CD14-positive monocyte (primary cell): ENCODE data around the gene CYB561D2. TPM values are rescaled to one million over a fixed set of nuclear protein-coding genes. Genes with fewer than 3 reads are reported as not detected.

Source experiments
- DNase-seq, 3 donors: peaks; one replicate each; pipeline ENCODE4 v3.0.0-alpha.2; 2011 to 2022
- H2AFZ ChIP-seq: 2 replicates; pipeline ENCODE4 v1.6.0; 2012; ENCODE audit warnings: mild to moderate bottlenecking, low read depth, low read length, inconsistent platforms; ENCODE audit not compliant: insufficient read depth, poor library complexity, severe bottlenecking
- H3K27ac ChIP-seq, 2 donors: 1 replicate in 1 of 2; 2 replicates in 1 of 2; pipeline ENCODE4 v1.5.1; 2012 to 2013; ENCODE audit warnings: low read length in 2 of 2, control low read depth in 1 of 2, inconsistent platforms in 1 of 2, low read depth in 1 of 2, mild to moderate bottlenecking in 1 of 2
- H3K27me3 ChIP-seq, 2 donors: one replicate each; pipeline versions ENCODE4 v1.6.0 to v1.6.1; 2011 to 2013; ENCODE audit warnings: low read length in 2 of 2; ENCODE audit not compliant: control insufficient read depth in 2 of 2, insufficient read depth in 2 of 2
- H3K36me3 ChIP-seq, 2 donors: replicated peaks in 1 of 2; 1 replicate in 1 of 2; 2 replicates in 1 of 2; pipeline versions ENCODE4 v1.5.1 to v1.6.1; 2012 to 2013; ENCODE audit warnings: low read length in 2 of 2, control low read depth in 1 of 2, inconsistent platforms in 1 of 2, mild to moderate bottlenecking in 1 of 2; ENCODE audit not compliant: insufficient read depth in 2 of 2, control insufficient read depth in 1 of 2
- H3K4me1 ChIP-seq, 2 donors: 1 replicate in 1 of 2; 2 replicates in 1 of 2; pipeline versions ENCODE4 v1.5.1 to v1.6.1; 2012 to 2013; ENCODE audit warnings: low read length in 2 of 2, control low read depth in 1 of 2, inconsistent platforms in 1 of 2, mild to moderate bottlenecking in 1 of 2, moderate library complexity in 1 of 2; ENCODE audit not compliant: insufficient read depth in 2 of 2, control insufficient read depth in 1 of 2
- H3K4me2 ChIP-seq: replicated peaks from 2 replicates; pipeline ENCODE3; 2012; ENCODE audit warnings: low read length, moderate library complexity, mild to moderate bottlenecking; ENCODE audit not compliant: poor library complexity, severe bottlenecking; ENCODE audit errors: extremely low read depth
- H3K4me3 ChIP-seq, 3 experiments: fragments of 200-600 bp in 1 of 3; sonication (generic) in 1 of 3; replicated peaks in 1 of 3; 1 replicate in 2 of 3; 2 replicates in 1 of 3; pipeline ENCODE4 v1.5.1; 2011 to 2013; ENCODE audit warnings: low read length in 3 of 3, mild to moderate bottlenecking in 3 of 3, control low read depth in 2 of 3, low read depth in 2 of 3, inconsistent platforms in 1 of 3, moderate library complexity in 1 of 3
- H3K79me2 ChIP-seq: 2 replicates; pipeline ENCODE4 v1.6.0; 2012; ENCODE audit warnings: mild to moderate bottlenecking, control low read depth, inconsistent platforms, low read length, moderate library complexity; ENCODE audit not compliant: insufficient read depth
- H3K9ac ChIP-seq: 2 replicates; pipeline ENCODE4 v1.6.0; 2017; ENCODE audit warnings: low read length, mild to moderate bottlenecking; ENCODE audit not compliant: insufficient read depth, poor library complexity, severe bottlenecking
- H3K9me3 ChIP-seq, 2 donors: replicated peaks in 1 of 2; 1 replicate in 1 of 2; 2 replicates in 1 of 2; pipeline versions ENCODE4 v1.5.1 to v1.6.1; 2012 to 2013; ENCODE audit warnings: low read length in 2 of 2, control low read depth in 1 of 2; ENCODE audit not compliant: control insufficient read depth in 1 of 2, insufficient read depth in 1 of 2
- H4K20me1 ChIP-seq: 2 replicates; pipeline ENCODE4 v1.6.0; 2012; ENCODE audit warnings: mild to moderate bottlenecking, low read length, control low read depth, moderate library complexity; ENCODE audit not compliant: insufficient read depth
- H3K27ac Mint-ChIP-seq, 7 donors: one replicate each; pipeline ENCODE4 v1.8.0; 2020; ENCODE audit warnings: mild to moderate bottlenecking in 7 of 7, mixed read lengths in 7 of 7, moderate library complexity in 6 of 7, inconsistent platforms in 2 of 7
- H3K27me3 Mint-ChIP-seq, 3 donors: one replicate each; pipeline ENCODE4 v1.8.0; 2021 to 2022; ENCODE audit warnings: low read depth in 3 of 3, mild to moderate bottlenecking in 3 of 3, mixed read lengths in 3 of 3, moderate library complexity in 3 of 3, inconsistent platforms in 1 of 3
- H3K36me3 Mint-ChIP-seq, 2 donors: one replicate each; pipeline ENCODE4 v1.8.0; 2020; ENCODE audit warnings: mixed read lengths in 2 of 2, inconsistent platforms in 1 of 2, mild to moderate bottlenecking in 1 of 2
- H3K4me1 Mint-ChIP-seq: one replicate; pipeline ENCODE4 v1.8.0; 2020; ENCODE audit warnings: mild to moderate bottlenecking, mixed read lengths
- H3K4me3 Mint-ChIP-seq, 2 donors: one replicate each; pipeline ENCODE4 v1.8.0; 2020; ENCODE audit warnings: mild to moderate bottlenecking in 2 of 2, mixed read lengths in 2 of 2, moderate library complexity in 1 of 2
- H3K9me3 Mint-ChIP-seq, 7 donors: one replicate each; pipeline ENCODE4 v1.8.0; 2020 to 2022; ENCODE audit warnings: mixed read lengths in 7 of 7, mild to moderate bottlenecking in 6 of 7, moderate library complexity in 6 of 7, inconsistent platforms in 2 of 7
- WGBS: methylation state at CpG from one replicate; pipeline ENCODE4 v1.1.5; 2013; ENCODE audit warnings: missing lambda C conversion rate; ENCODE audit not compliant: insufficient coverage; 5-methylcytosine and 5-hydroxymethylcytosine counted together
- intact Hi-C, 2 donors: fragments of 100-400 bp; cut with micrococcal nuclease; formaldehyde crosslinking; loops; one replicate each; pipeline versions ENCODE4 v1.15.0 to v1.15.1; 2023
- polyA plus RNA-seq, 3 donors: library from polyadenylated mRNA; depleted of rRNA in 1 of 3; unstranded in 2 of 3; stranded (reverse) in 1 of 3; fragments of 300-500 nt in 2 of 3; fragments of >200 nt in 1 of 3; fragmentation: Illumina TruSeq in 2 of 3; gene quantifications; 1 replicate in 2 of 3; 2 replicates in 1 of 3; pipeline ENCODE4 v1.2.3, GENCODE V29; 2012 to 2021
- TF ChIP-seq, protein P1 (sequence below): fragments of 200-600 bp; IDR thresholded peaks from one replicate; pipeline ENCODE4 v1.8.0; 2022; ENCODE audit warnings: antibody characterized with exemption, mild to moderate bottlenecking

Gene CYB561D2
- polyA plus RNA-seq, 3 donors: 78.9 to 94.0 (median 82.5) TPM

- TF ChIP-seq, protein P1, sequence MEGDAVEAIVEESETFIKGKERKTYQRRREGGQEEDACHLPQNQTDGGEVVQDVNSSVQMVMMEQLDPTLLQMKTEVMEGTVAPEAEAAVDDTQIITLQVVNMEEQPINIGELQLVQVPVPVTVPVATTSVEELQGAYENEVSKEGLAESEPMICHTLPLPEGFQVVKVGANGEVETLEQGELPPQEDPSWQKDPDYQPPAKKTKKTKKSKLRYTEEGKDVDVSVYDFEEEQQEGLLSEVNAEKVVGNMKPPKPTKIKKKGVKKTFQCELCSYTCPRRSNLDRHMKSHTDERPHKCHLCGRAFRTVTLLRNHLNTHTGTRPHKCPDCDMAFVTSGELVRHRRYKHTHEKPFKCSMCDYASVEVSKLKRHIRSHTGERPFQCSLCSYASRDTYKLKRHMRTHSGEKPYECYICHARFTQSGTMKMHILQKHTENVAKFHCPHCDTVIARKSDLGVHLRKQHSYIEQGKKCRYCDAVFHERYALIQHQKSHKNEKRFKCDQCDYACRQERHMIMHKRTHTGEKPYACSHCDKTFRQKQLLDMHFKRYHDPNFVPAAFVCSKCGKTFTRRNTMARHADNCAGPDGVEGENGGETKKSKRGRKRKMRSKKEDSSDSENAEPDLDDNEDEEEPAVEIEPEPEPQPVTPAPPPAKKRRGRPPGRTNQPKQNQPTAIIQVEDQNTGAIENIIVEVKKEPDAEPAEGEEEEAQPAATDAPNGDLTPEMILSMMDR: no peak
- peaks cover 0 to 12% of the 10 kb centered on the region in 2 donors for H3K27me3 ChIP-seq
- H3K36me3 Mint-ChIP-seq: no peaks in the 10 kb centered on the region
- intact Hi-C loops: no loop called here
- peak overlapping the region; percentile 77 to 87 for H3K4me3 Mint-ChIP-seq
- WGBS: 100% methylated on average over 1 of the region's 5 CpGs
- peak overlapping the region; percentile 94 for H2AFZ ChIP-seq
- peak overlapping the region in 3 of 7 donors; percentile 11 to 72 (median 66) for H3K27ac Mint-ChIP-seq
- H3K4me1 ChIP-seq: peaks cover 13 to 15% of the 10 kb centered on the region in 2 donors
- H3K27me3 Mint-ChIP-seq: peaks cover 11 to 30% (median 14%) of the 10 kb centered on the region in 3 donors
- DNase-seq: no peak
- H3K4me3 ChIP-seq: peak overlapping the region in 1 of 3 experiments; percentile 77
- no peak overlapping the region for H3K27ac ChIP-seq
- peaks cover 13% of the 10 kb centered on the region for H3K4me1 Mint-ChIP-seq
- no peak overlapping the region for H3K9ac ChIP-seq
- peak overlapping the region; percentile 91 for H3K4me2 ChIP-seq
- no peaks in the 10 kb centered on the region for H3K79me2 ChIP-seq
- H3K9me3 Mint-ChIP-seq: peaks cover 0 to 3% (median 0%) of the 10 kb centered on the region in 7 donors
- no peaks in the 10 kb centered on the region for H3K36me3 ChIP-seq
- H4K20me1 ChIP-seq: no peaks in the 10 kb centered on the region
- H3K9me3 ChIP-seq: no peaks in the 10 kb centered on the region
Measured at GRCh38 chr3:50365842-50366220, 15.2 kb downstream of the CYB561D2 start.

DNA sequence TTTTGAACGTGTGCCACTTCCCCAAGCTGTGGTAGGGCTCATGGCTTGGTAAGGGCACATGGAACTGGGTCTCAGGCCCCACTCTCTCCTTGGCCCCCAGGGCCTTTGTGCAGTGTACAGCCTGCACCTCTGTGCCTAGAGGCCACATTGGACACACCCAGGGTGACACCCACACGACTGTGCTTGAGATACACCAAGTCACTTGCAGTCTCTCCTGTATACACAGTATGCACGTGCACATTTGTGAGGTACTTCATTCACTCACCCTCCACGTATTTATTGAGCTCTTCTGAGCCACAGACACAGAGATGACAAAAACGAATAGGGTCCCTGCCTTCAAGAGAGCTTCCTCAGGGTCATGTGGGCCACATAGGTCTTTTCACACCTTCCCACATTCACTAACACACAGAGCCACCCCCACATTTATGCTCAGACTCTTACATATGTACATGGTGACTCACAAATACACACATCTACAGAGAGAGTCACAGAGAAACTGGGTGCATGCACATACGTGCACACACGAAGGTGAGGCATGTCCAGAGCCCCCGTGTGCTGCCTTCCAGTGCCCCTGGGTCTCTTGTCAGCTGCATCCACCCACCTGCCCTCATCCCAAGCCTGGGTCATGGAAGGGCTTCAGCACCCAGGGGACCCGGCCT is 18.5 kb downstream of the CYB561D2 start:
- intact Hi-C loops: no loop called here

More for the DNA sequence above, 18.5 kb downstream of the CYB561D2 start:
- H3K79me2 ChIP-seq: no peaks in the 10 kb centered on the region
- no peaks in the 10 kb centered on the region for H4K20me1 ChIP-seq
- Mint-ChIP-seq H3K4me1 (peaks cover 10% of the 10 kb centered on the region), H3K27ac (no peak overlapping the region), H3K27me3 (peaks cover 12 to 30% (median 16%) of the 10 kb centered on the region in 3 donors), H3K9me3 (no peaks in the 10 kb centered on the region), H3K36me3 (no peaks in the 10 kb centered on the region), H3K4me3 (no peak overlapping the region)
- peaks cover 0 to 10% of the 10 kb centered on the region in 2 donors for H3K27me3 ChIP-seq
- no peaks in the 10 kb centered on the region for H3K36me3 ChIP-seq
- no peak overlapping the region for H3K4me2 ChIP-seq
- TF ChIP-seq, protein P1: no peak
- no peak overlapping the region for H2AFZ ChIP-seq
- WGBS: 83% methylated on average over 9 of the region's 9 CpGs
- H3K4me3 ChIP-seq: no peak overlapping the region
- DNase-seq: no peak
- no peak overlapping the region for H3K27ac ChIP-seq
- H3K4me1 ChIP-seq: peaks cover 13 to 15% of the 10 kb centered on the region in 2 donors
- no peaks in the 10 kb centered on the region for H3K9me3 ChIP-seq
- no peak overlapping the region for H3K9ac ChIP-seq
